Measurements from ENCODE around the gene SYT3. TPM values are rescaled to one million over a fixed set of nuclear protein-coding genes. Genes with fewer than 3 reads are reported as not detected.

The SYT3 gene
- total RNA-seq, 1 donor from 2014 or later = 0.22 TPM

DNA sequence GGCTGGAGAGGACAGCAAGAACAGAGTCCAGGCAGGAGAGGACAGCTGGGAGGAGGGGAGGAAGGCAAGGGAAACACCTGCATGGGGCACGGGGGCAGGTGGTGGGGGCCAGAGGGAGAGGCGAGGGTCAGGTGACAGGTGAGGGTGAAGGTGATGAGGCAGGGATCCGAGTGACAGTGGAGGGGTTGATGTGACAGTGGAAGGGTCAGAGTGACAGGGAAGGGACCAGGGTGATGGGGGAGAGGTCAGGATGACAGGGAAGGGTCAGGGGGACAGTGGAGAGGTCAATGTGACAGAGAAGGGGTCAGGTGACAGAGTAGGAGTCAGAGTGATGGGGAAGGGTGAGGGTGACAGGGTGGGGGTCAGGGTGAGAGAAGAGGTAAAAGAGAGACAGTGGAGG lies 38.6 kb upstream of the SYT3 start:
- TF ChIP-seq, protein P1, sequence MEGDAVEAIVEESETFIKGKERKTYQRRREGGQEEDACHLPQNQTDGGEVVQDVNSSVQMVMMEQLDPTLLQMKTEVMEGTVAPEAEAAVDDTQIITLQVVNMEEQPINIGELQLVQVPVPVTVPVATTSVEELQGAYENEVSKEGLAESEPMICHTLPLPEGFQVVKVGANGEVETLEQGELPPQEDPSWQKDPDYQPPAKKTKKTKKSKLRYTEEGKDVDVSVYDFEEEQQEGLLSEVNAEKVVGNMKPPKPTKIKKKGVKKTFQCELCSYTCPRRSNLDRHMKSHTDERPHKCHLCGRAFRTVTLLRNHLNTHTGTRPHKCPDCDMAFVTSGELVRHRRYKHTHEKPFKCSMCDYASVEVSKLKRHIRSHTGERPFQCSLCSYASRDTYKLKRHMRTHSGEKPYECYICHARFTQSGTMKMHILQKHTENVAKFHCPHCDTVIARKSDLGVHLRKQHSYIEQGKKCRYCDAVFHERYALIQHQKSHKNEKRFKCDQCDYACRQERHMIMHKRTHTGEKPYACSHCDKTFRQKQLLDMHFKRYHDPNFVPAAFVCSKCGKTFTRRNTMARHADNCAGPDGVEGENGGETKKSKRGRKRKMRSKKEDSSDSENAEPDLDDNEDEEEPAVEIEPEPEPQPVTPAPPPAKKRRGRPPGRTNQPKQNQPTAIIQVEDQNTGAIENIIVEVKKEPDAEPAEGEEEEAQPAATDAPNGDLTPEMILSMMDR (IDR thresholded peaks at IDR 0.05; ENCODE audit: borderline replicate concordance) = no peak
- no peak overlapping the region for H3K27ac ChIP-seq (replicated peaks)
- H3K9me3 ChIP-seq (replicated peaks) = peaks cover 10% of the 10 kb centered on the region
- no peak overlapping the region for H3K4me3 ChIP-seq
- DNase-seq = no peak
- H3K4me1 ChIP-seq = peaks cover 4% of the 10 kb centered on the region
- intact Hi-C loops (cut with micrococcal nuclease) = no loop called here
- peaks cover 93% of the 10 kb centered on the region for H3K27me3 ChIP-seq (ENCODE audit: low read depth)
- H3K36me3 ChIP-seq = no peaks in the 10 kb centered on the region

DNA sequence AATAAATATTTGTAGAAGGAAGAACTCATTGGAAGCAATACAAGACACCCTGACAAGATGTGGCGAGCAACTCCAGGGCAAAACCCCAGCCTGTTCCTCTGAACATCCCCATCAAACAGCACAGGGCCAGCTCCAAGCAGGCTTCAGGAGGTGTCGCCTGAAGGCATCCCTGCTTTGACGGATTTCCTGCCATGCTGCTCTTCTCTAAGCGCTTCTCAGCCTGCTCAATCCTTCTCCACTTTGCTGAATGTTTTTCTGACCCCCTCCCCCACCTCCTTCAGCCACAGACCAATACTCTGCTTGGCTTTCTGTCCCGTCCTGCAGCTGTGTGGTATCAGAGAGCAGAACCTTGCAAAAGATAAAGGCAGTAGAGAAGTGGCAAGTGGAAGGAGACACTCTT lies 38.0 kb upstream of the SYT3 start:
- no peak for DNase-seq

DNA sequence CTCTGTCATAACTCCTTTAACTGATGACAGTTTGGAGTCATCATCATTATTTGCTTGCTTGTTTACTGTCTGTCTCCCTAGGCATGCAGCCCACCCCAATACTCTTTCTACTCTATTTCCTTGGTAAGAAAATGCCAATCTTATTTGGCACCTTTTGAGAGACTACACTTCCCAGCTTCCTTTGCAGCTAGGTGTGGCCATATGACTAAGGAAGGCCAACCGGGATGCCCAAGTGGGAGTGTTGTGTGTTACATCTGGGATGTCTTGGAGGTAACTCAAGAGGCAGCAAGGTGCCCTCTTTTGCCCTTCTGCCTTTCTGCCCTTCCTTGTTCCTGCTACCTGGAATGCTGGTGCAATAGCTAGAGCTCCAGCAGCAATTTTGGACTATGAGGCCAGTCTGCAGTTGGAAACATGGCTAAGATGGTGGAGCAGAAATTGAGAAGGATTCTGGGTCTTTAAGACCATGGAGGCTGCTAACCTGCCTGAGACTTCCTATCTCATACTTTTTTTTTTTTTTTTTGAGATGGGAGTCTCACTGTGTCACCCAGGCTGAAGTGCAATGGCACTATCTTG lies 37.0 kb upstream of the SYT3 start:
- H3K27me3 ChIP-seq (ENCODE audit: low read depth) = peaks cover 93% of the 10 kb centered on the region
- no peak overlapping the region for H3K27ac ChIP-seq (replicated peaks)
- peaks cover 4% of the 10 kb centered on the region for H3K4me1 ChIP-seq
- TF ChIP-seq, protein P1 (IDR thresholded peaks at IDR 0.05; ENCODE audit: borderline replicate concordance) = no peak
- peaks cover 10% of the 10 kb centered on the region for H3K9me3 ChIP-seq (replicated peaks)
- intact Hi-C loops (cut with micrococcal nuclease) = no loop called here
- H3K4me3 ChIP-seq = no peak overlapping the region
- no peak for DNase-seq
- no peaks in the 10 kb centered on the region for H3K36me3 ChIP-seq

More for the DNA sequence above, 38.0 kb upstream of the SYT3 start:
- H3K36me3 ChIP-seq = no peaks in the 10 kb centered on the region
- intact Hi-C loops (cut with micrococcal nuclease) = no loop called here
- H3K4me1 ChIP-seq = peaks cover 4% of the 10 kb centered on the region
- H3K9me3 ChIP-seq (replicated peaks) = peaks cover 10% of the 10 kb centered on the region
- peaks cover 93% of the 10 kb centered on the region for H3K27me3 ChIP-seq (ENCODE audit: low read depth)
- TF ChIP-seq, protein P1 (IDR thresholded peaks at IDR 0.05; ENCODE audit: borderline replicate concordance) = no peak
- H3K27ac ChIP-seq (replicated peaks) = no peak overlapping the region
- no peak overlapping the region for H3K4me3 ChIP-seq

DNA sequence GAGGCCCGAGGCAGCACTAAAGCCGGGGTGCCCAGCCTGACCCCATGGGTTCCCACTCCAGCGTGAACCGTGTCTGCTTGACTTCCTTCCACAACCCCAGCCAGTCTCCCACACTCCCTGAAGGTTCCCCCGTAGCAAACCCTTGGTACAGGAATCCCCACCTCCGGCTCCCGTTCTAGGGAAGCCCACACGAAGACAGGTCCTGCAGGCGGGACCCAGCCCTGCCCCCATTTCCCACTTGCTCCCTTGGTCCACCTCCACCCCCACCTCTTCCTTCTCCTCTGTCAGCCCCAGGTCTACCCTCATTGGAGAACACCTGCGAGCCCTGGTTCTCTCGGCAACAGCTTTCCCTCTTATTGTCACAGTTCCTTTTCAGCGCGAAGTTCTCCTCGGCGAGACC lies 33.4 kb upstream of the SYT3 start:
- no peak overlapping the region for H3K27ac ChIP-seq (replicated peaks)
- H3K27me3 ChIP-seq (ENCODE audit: low read depth) = peaks cover 99% of the 10 kb centered on the region
- H3K4me1 ChIP-seq = peaks cover 2% of the 10 kb centered on the region
- H3K4me3 ChIP-seq = no peak overlapping the region
- H3K36me3 ChIP-seq = no peaks in the 10 kb centered on the region
- peaks cover 10% of the 10 kb centered on the region for H3K9me3 ChIP-seq (replicated peaks)
- DNase-seq = no peak
- intact Hi-C loops (cut with micrococcal nuclease) = no loop called here
- TF ChIP-seq, protein P1 (IDR thresholded peaks at IDR 0.05; ENCODE audit: borderline replicate concordance) = no peak

DNA sequence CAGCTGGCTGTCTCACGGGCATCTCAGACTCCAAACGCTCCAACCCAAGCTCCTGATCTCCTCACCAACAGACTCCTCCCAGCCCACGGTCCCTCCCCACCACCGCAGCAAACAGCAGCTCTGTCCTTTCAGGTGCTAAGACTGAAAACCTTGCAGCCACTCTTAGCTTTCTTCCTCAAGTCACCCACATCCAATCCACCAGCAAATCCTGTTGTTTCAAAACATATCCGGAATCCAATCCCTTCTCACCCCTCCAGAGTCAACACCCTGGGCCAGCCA lies 30.4 kb upstream of the SYT3 start:
- Histone ChIP-seq H3K4me1 (peaks cover 11% of the 10 kb centered on the region), H3K4me3 (no peak overlapping the region), H3K27me3 (ENCODE audit: low read depth) (peaks cover 99% of the 10 kb centered on the region), H3K36me3 (no peaks in the 10 kb centered on the region), H3K27ac (replicated peaks) (no peak overlapping the region), H3K9me3 (replicated peaks) (no peaks in the 10 kb centered on the region)
- no peak for DNase-seq
- TF ChIP-seq, protein P1 (IDR thresholded peaks at IDR 0.05; ENCODE audit: borderline replicate concordance) = no peak
- intact Hi-C loops (cut with micrococcal nuclease) = no loop called here
